Activated CD8-positive, alpha-beta T cell treated with anti-CD3 and anti-CD28 coated beads for 36 hours (primary cell): ENCODE measurements around the gene SMOC2. TPM values are rescaled to one million over a fixed set of nuclear protein-coding genes. Genes with fewer than 3 reads are reported as not detected.

Experiments used
- ATAC-seq: fragments of 200-7000 bp; cut with Tn5 transposase; one replicate; pipeline ENCODE4 v1.10.0; 2021; ENCODE audit warnings: mild to moderate bottlenecking, moderate library complexity
- CTCF ChIA-PET: fragments of 350-600 bp; sonication (Branson Sonifier 250); formaldehyde crosslinking; loops from one replicate; lab custom pipeline; 2021; ENCODE audit warnings: antibody characterized with exemption; lab: Charles Lee
- POLR2A ChIA-PET: fragments of 350-600 bp; sonication (Branson Sonifier 250); formaldehyde crosslinking; loops from one replicate; lab custom pipeline; 2021; ENCODE audit warnings: antibody characterized with exemption; lab: Charles Lee
- DNase-seq: peaks from one replicate; pipeline ENCODE4 v3.0.0-alpha.2; 2020
- H3K27ac Mint-ChIP-seq: one replicate; pipeline ENCODE4 v1.8.0; 2021; ENCODE audit warnings: mild to moderate bottlenecking, mixed read lengths
- H3K27me3 Mint-ChIP-seq: one replicate; pipeline ENCODE4 v1.8.0; 2021; ENCODE audit warnings: mixed read lengths
- H3K36me3 Mint-ChIP-seq: one replicate; pipeline ENCODE4 v1.8.0; 2021; ENCODE audit warnings: low read depth, mixed read lengths
- H3K4me1 Mint-ChIP-seq: one replicate; pipeline ENCODE4 v1.8.0; 2021; ENCODE audit warnings: low read depth, mixed read lengths
- H3K4me3 Mint-ChIP-seq: one replicate; pipeline ENCODE4 v1.8.0; 2021; ENCODE audit warnings: mild to moderate bottlenecking, moderate library complexity, mixed read lengths
- H3K9me3 Mint-ChIP-seq: one replicate; pipeline ENCODE4 v1.8.0; 2021; ENCODE audit warnings: mixed read lengths
- CTCF ChIP-seq: fragments of 200-600 bp; IDR thresholded peaks from one replicate; pipeline ENCODE4 v1.8.0; 2022; ENCODE audit warnings: antibody characterized with exemption, mild to moderate bottlenecking
- intact Hi-C: fragments of 100-400 bp; cut with micrococcal nuclease; formaldehyde crosslinking; loops from one replicate; pipeline ENCODE4 v1.10.0; 2022
- total RNA-seq, 2 experiments: library from RNA; stranded (reverse); gene quantifications; one replicate each; pipeline ENCODE4 v1.2.3, GENCODE V29; 2021

Gene SMOC2
- total RNA-seq, 2 experiments from 2014 or later = not detected

GRCh38 chr6:168397012-168397411 is 44.0 kb upstream of the SMOC2 start:
- H3K4me3 Mint-ChIP-seq = no peak overlapping the region
- CTCF ChIA-PET = interaction anchor here (1.4 kb wide), 1 partner anchor 27 kb away, joined by 3 read pairs; no protein-coding TSS in a partner anchor

GRCh38 chr6:168400037-168400436 is 40.9 kb upstream of the SMOC2 start:
- Mint-ChIP-seq H3K36me3 (no peaks in the 10 kb centered on the region), H3K4me1 (no peaks in the 10 kb centered on the region), H3K27me3 (peaks cover 2% of the 10 kb centered on the region), H3K4me3 (no peak overlapping the region), H3K9me3 (no peaks in the 10 kb centered on the region), H3K27ac (no peak overlapping the region)
- ChIA-PET CTCF (no interaction called here), POLR2A (no interaction called here)
- ATAC-seq (no peak), DNase-seq (no peak)
- intact Hi-C loops = no loop called here
- no peak for TF ChIP-seq CTCF

More at GRCh38 chr6:168397012-168397411, 44.0 kb upstream of the SMOC2 start:
- H3K27ac Mint-ChIP-seq = no peak overlapping the region
- no peaks in the 10 kb centered on the region for H3K9me3 Mint-ChIP-seq
- TF ChIP-seq CTCF = no peak
- H3K36me3 Mint-ChIP-seq = no peaks in the 10 kb centered on the region
- intact Hi-C loops = no loop called here
- peaks cover 5% of the 10 kb centered on the region for H3K27me3 Mint-ChIP-seq
- POLR2A ChIA-PET = no interaction called here
- DNase-seq (no peak), ATAC-seq (no peak)
- no peaks in the 10 kb centered on the region for H3K4me1 Mint-ChIP-seq

- no peak overlapping the region for H3K4me3 Mint-ChIP-seq
- DNase-seq (no peak), ATAC-seq (no peak)
- H3K27me3 Mint-ChIP-seq = peaks cover 2% of the 10 kb centered on the region
- no peaks in the 10 kb centered on the region for H3K4me1 Mint-ChIP-seq
- H3K27ac Mint-ChIP-seq = no peak overlapping the region
- H3K9me3 Mint-ChIP-seq = no peaks in the 10 kb centered on the region
- CTCF ChIA-PET = no interaction called here
- intact Hi-C loops = no loop called here
- H3K36me3 Mint-ChIP-seq = no peaks in the 10 kb centered on the region
- POLR2A ChIA-PET = no interaction called here
- no peak for TF ChIP-seq CTCF
These were observed 37.5 kb upstream of the SMOC2 start for GRCh38 chr6:168403370-168404005.

- Mint-ChIP-seq H3K27ac (no peak overlapping the region), H3K4me3 (no peak overlapping the region), H3K27me3 (peaks cover 2% of the 10 kb centered on the region), H3K4me1 (no peaks in the 10 kb centered on the region), H3K36me3 (no peaks in the 10 kb centered on the region), H3K9me3 (no peaks in the 10 kb centered on the region)
- intact Hi-C loops = no loop called here
- no peak for TF ChIP-seq CTCF
- no peak for DNase-seq
- POLR2A ChIA-PET = no interaction called here
- CTCF ChIA-PET = no interaction called here
- ATAC-seq = no peak
These were observed 36.4 kb upstream of the SMOC2 start for GRCh38 chr6:168404560-168404959.

GRCh38 chr6:168407842-168408241 is 33.1 kb upstream of the SMOC2 start:
- DNase-seq (no peak), ATAC-seq (no peak)
- POLR2A ChIA-PET = no interaction called here
- Mint-ChIP-seq H3K36me3 (no peaks in the 10 kb centered on the region), H3K27me3 (no peaks in the 10 kb centered on the region), H3K27ac (no peak overlapping the region), H3K4me3 (no peak overlapping the region), H3K4me1 (no peaks in the 10 kb centered on the region), H3K9me3 (no peaks in the 10 kb centered on the region)
- intact Hi-C loops = no loop called here
- no peak for TF ChIP-seq CTCF
- CTCF ChIA-PET = no interaction called here
